Uterus (tissue), 2 donors: ENCODE results near the gene ZNF652.

ENCODE experiments used
- CTCF ChIP-seq, 4 experiments: fragments of 200-600 bp in 2 of 4; fragments of 450-650 bp in 2 of 4; sonication (generic) in 2 of 4; IDR thresholded peaks; one replicate each; pipeline ENCODE4 v1.5.1; 2016 to 2019; ENCODE audit warnings: antibody characterized with exemption in 4 of 4, mild to moderate bottlenecking in 2 of 4, moderate library complexity in 1 of 4
- POLR2A ChIP-seq, 2 donors: fragments of 450-650 bp; IDR thresholded peaks; one replicate each; pipeline ENCODE4 v1.6.1; 2016; ENCODE audit warnings: antibody characterized with exemption in 2 of 2, mild to moderate bottlenecking in 1 of 2, moderate library complexity in 1 of 2

DNA sequence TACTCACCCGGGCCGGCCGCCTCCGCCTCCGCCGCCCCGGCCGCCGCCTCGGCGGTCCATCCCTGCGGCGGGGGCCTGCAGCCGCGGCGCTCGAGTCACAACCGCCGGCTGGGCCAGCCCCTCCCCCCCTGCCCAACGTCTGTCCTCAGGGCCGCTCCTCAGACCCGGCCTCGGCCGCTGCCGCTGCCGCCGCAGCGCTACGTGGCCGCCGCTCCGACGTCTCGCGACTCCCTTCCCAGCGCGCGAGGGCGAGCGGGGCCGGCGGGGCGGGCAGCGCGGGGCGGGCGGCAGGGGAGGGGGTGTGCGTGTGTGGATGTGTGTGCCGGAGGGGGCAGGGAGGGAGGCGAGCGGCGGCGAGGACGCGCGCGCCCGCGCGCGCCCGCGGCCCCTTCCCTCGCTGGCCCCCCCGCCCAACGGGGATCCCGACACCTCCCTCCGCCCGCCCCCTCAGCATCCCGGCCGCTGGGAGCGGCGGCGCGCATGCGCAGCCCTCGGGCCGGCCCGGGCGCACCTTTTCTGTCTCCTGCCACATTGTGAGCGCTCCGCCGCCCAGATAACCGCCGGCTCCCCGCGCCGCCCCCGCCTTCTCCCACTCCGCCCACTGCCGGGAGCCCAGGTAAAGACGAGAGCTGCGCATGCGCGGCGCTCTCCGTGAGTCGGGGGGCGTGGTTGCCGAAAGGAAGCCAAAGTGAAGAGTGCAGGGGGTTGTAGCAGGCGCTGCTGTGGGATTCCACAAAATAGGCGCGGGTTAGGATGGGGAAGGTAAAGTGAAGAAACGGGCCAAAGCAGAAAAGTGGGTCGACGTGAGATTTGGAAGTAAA is at the start of gene ZNF652:
- no peak for TF ChIP-seq CTCF (IDR thresholded peaks at IDR 0.05)
- TF ChIP-seq POLR2A (IDR thresholded peaks at IDR 0.05): peak in 1 of 2 donors; percentile 56
